Skeletal muscle cell (primary cell): ENCODE data around the gene SLC17A8.
A peak's percentile ranks its signal among the peaks of the same experiment; 100 is the strongest.
"Not testable (repeated sequence)": the region's sequence is repeated elsewhere in the genome, so short reads cannot be mapped to it uniquely, and the experiment has no call there.

Experiments
- DNase-seq: peaks from one replicate; pipeline ENCODE4 v3.0.0-alpha.2; 2010; ENCODE audit warnings: low read depth
- H3K4me3 ChIP-seq: 2 replicates; pipeline ENCODE4 v1.5.1; 2011; ENCODE audit warnings: low read depth, mild to moderate bottlenecking, control low read depth, low read length, moderate library complexity

Gene SLC17A8

DNA sequence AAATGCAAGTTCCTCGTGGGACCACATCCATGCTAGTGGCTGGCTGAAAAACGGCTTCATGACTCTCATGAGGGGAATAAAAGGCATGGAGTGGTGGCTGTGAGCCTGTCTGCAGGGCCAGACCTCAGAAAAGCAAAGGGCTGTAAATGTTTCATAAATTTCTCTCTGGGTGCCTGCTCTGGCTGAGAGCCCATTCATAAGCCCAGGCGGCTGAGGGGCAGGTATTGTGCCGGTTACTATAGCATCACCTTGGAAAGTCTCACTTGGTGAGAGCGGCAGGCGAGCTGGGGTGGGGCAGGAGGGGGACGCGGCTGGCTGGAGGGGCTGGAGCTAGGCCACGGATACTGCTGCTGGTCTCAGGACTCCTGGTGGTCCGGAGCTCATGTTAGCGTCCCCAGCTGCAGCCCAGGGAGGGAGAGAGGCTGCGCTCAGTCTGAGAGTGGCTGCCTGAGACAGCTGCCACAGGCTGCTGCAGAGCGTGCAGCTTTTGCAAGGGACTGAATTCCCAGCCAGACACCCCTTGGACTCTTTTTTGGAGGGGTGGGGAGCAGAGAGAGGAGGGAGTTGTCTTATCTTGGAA is at the start of gene SLC17A8:
SLC17A8 (plus strand) TSS at position 431 of the 580 bp plus-strand sequence. CDS start 318 bp downstream, outside the sequence.
- DNase-seq, result no peak
- H3K4me3 ChIP-seq, result no peak within 1 kb of the TSS

DNA sequence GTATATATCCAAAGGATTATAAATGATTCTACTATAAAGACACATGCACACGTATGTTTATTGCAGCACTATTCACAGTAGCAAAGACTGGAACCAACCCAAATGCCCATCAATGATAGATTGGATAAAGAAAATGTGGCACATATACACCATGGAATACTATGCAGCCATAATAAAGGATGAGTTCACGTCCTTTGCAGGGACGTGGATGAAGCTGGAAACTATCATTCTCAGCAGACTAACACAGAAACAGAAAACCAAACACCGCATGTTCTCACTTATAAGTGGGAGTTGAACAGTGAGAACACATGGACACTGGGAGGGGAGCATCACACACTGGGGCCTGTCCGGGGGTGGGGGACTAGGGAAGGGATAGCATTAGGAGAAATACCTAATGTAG is 48.7 kb upstream of the SLC17A8 start:
- H3K4me3 ChIP-seq, DNase-seq: not testable (repeated sequence)

DNA sequence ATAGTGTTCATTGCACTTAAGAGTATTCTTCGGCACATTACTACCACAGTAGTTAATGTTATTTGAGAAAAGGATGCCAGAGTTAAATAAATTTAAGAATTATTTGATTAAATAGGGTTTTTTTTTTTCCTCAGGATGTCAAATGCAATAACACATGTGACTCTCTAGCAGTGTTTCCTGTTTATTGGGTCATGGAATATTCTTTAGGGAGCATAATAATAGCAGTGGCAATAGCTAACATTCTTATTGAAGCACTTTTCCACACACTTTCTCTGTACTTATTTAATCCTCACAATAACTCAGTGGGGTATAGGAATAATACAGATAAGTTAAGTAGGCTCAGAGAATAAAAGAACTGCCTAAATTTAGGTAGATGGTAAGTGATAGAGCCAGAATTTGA is 45.6 kb upstream of the SLC17A8 start:
- no peak overlapping the region for H3K4me3 ChIP-seq
- DNase-seq, result no peak

DNA sequence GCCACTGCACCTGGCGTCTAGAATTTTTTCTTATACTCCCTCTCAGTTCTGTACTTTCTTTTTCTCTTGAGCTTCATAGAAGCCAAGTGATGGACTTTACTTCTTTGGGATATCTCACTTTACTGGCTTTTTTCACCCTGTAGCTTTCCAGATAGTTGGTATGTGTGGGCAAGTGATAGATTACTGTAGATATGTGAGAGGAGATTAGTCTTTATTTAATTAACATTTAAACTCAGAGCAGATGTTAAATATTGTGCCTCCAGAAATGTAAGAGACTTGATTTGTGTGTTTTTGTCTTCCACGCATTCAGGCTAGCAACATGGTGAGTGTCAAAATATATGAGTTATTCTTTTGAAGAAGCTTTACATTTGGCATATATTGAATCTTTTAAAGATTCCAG is 39.5 kb upstream of the SLC17A8 start:
- H3K4me3 ChIP-seq, result no peak overlapping the region

DNA sequence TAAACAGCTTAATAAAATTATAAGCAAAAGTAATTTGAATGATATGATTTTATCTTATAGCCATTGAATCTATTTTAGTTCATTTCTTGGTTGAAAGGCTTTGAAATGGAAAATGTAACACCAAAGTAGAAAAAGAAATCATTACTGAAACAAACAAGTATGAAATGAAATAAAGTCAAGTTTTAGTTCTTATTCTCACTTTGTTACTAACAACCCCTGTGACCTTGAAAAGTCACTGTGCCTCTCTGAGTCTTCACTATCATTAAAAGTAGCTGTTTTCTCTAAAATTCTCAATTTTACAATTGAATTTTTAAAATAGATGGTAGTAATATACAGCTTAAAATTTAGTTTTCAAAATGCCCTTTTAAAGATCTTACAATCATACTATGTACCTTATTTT is 32.4 kb upstream of the SLC17A8 start:
- no peak for DNase-seq
- H3K4me3 ChIP-seq, result no peak overlapping the region

More for the DNA sequence above, 39.5 kb upstream of the SLC17A8 start:
- DNase-seq, result no peak

GRCh38 chr12:100326208-100326607 is 30.7 kb upstream of the SLC17A8 start:
- no peak for DNase-seq
- no peak overlapping the region for H3K4me3 ChIP-seq

DNA sequence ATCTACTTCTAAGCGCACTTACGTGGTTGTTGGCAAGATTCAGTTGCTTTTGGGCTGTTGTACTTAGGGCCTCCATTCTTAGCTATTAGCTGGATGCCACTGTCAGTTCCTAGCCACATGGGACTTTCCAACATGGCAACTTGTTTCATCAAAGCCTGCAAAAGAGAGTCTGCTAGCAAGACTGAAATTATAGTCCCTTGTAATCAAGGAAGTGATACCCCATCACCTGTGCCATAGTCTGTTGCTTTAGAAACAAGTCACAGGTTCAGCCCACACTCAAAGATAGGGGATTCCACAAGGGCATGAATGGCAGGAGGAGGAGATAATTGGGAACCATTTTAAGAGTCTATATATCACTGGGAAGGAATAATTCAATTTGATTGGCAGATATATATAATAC is 27.1 kb upstream of the SLC17A8 start:
- no peak overlapping the region for H3K4me3 ChIP-seq
- DNase-seq, result no peak

- H3K4me3 ChIP-seq, result no peak overlapping the region
- DNase-seq, result no peak
These were observed 25.0 kb upstream of the SLC17A8 start for GRCh38 chr12:100331871-100332270.

- H3K4me3 ChIP-seq, result no peak overlapping the region
- DNase-seq, result no peak
These were observed 24.0 kb upstream of the SLC17A8 start for GRCh38 chr12:100332852-100333251.

DNA sequence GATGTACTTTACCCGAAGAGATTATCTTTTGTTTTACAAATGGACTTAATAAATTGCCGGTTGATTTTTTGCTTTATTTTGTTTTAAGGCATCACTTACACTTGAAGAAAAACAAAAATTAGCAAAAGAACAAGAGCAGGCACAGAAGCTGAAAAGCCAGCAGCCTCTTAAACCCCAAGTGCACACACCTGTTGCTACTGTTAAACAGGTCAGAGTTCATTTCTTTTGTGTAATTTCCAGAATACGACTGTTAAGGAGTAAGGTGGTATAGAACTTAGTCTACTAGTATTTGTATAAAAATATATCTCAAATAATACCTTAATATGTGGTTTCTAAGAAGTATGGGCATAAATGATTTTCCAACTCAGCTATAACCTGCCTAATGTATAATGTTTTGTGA is 19.6 kb upstream of the SLC17A8 start:
- DNase-seq, result no peak
- H3K4me3 ChIP-seq, result no peak overlapping the region

DNA sequence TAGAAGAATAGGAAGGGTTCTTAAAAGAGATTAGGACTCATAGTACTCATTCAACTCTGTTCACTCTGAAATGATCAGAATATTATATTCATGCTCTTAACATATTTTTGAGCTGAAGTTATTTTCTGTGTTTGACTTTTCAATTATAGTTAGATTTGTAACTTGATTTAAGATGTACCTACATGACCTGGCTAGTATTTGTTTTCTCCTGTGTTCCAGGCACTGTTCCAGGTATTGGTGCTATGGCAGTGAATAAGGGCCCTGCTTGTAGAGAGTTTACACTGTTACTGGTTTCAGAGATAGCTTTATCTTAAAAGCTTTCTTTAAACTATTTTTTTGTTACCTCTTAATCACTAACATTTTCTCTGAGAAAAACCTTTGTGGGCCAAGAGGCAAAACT is 19.1 kb upstream of the SLC17A8 start:
- DNase-seq, result no peak
- H3K4me3 ChIP-seq, result no peak overlapping the region

DNA sequence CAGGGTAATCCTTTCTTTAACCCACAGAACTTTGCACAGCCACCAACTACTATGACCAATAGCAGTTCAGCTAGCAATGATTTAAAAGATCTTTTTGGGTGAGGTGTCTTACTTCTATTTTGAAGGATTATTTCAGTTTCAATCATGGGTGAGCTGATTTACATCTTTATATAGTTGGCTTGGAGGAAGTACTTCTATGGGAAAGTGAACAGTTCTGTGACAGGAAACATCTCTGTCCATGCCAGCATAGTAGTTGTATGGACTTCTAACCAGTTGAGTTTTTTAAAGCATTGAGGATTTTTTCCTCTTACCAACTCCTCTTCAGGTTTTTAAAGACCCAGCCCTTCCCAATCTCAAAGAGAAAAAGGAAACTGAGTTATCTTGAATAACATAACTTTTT is 17.8 kb upstream of the SLC17A8 start:
- DNase-seq, result no peak
- H3K4me3 ChIP-seq, result no peak overlapping the region

DNA sequence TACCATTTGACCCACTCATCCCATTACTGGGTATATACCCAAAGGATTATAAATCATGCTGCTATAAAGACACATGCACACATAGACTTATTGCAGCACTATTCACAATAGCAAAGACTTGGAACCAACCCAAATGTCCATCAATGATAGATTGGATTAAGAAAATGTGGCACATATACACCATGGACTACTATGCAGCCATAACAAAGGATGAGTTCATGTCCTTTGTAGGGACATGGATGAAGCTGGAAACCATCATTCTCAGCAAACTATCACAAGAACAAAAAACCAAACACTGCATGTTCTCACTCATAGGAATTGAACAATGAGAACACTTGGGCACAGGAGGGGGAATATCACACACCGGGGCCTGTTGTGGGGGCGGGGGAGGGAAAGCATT is 14.0 kb upstream of the SLC17A8 start:
- not testable (repeated sequence) for H3K4me3 ChIP-seq

DNA sequence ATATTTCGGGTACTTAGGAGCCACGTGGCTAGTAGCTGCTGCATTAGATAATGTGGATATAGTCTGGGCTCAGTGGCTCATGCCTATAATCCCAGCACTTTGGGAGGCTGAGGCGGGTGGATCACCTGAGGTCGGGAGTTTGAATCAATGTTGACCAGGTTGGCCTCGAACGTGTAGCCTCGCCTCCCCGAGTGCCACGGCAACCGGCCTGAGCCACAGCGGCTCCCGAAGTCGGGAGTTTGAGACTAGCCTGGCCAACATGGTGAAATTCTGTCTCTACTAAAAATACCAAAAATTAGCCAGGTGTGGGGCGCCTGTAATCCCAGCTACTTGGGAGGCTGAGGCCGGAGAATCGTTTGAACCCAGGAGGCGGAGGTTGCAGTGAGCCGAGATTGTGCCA is 12.5 kb upstream of the SLC17A8 start:
- not testable (repeated sequence) for DNase-seq, H3K4me3 ChIP-seq

More for the DNA sequence above, 14.0 kb upstream of the SLC17A8 start:
- DNase-seq, result not testable (repeated sequence)

- H3K4me3 ChIP-seq, result no peak overlapping the region
These were observed 11.7 kb upstream of the SLC17A8 start for GRCh38 chr12:100345020-100345767.

GRCh38 chr12:100346660-100347059 is 10.2 kb upstream of the SLC17A8 start:
- H3K4me3 ChIP-seq, result no peak overlapping the region

More at GRCh38 chr12:100345020-100345767, 11.7 kb upstream of the SLC17A8 start:
- no peak for DNase-seq

GRCh38 chr12:100348657-100349454 is 8.0 kb upstream of the SLC17A8 start:
- no peak overlapping the region for H3K4me3 ChIP-seq
- no peak for DNase-seq

More at GRCh38 chr12:100346660-100347059, 10.2 kb upstream of the SLC17A8 start:
- peak; percentile 7 for DNase-seq

DNA sequence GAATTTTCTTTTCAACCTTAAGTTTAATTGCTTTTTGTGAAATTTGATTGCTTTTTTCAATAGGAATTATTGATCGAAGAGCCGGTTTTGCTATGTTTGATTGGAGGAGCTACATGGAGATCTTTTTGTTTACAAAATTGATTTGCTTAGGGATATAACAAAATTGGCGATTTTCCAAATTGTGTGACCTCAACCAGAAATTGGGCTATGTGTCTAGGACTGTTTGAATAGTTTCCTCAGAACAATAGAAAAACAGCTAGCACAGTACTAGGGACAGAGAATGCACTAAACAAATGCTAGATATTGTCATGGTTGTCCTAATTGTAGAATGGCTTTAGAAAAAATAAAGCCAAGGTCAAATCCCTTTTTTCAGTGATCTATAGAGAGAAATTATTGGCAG is 2.4 kb downstream of the SLC17A8 start:
- no peak for DNase-seq
- no peak overlapping the region for H3K4me3 ChIP-seq

GRCh38 chr12:100359822-100360221 is 2.9 kb downstream of the SLC17A8 start:
- no peak for DNase-seq
- H3K4me3 ChIP-seq, result no peak overlapping the region

GRCh38 chr12:100360450-100360849 is 3.6 kb downstream of the SLC17A8 start:
- no peak overlapping the region for H3K4me3 ChIP-seq
- no peak for DNase-seq
